IMR-90 (cell line): ENCODE results near the gene RHBDD2. TPM values are rescaled to one million over a fixed set of nuclear protein-coding genes. Genes with fewer than 3 reads are reported as not detected.
"Not testable (repeated sequence)": the region's sequence is repeated elsewhere in the genome, so short reads cannot be mapped to it uniquely, and the experiment has no call there.

ENCODE experiments used
- ATAC-seq: fragments of 200-7000 bp; cut with Tn5 transposase; 2 replicates; pipeline ENCODE4 v1.9.1; 2020; ENCODE audit warnings: low read depth, mild to moderate bottlenecking, moderate library complexity
- BruUV-seq: library from RNA; stranded (reverse); fragments of 400-500 nt; replicated peaks from 2 replicates; lab custom pipeline; 2021; lab: Mats Ljungman, UMichigan
- CTCF ChIA-PET: fragments of 300-600 bp; formaldehyde crosslinking; extraction: SDS; loops from one replicate; lab custom pipeline; 2021; ENCODE audit warnings: antibody characterized with exemption; lab: Yijun Ruan, JAX
- POLR2A ChIA-PET: fragments of 300-600 bp; sonication (Branson Sonifier 250); formaldehyde crosslinking; loops from one replicate; lab custom pipeline; 2022; ENCODE audit warnings: antibody characterized with exemption; ENCODE audit not compliant: unreplicated experiment; lab: Charles Lee
- DNase-seq: peaks from one replicate; pipeline ENCODE4 v3.0.0; 2013
- H2AFZ ChIP-seq: replicated peaks from 2 replicates; pipeline ENCODE3; 2013; ENCODE audit warnings: low read length, mild to moderate bottlenecking; ENCODE audit not compliant: poor library complexity
- H2AK5ac ChIP-seq: 2 replicates; pipeline ENCODE4 v1.6.1; 2013; ENCODE audit warnings: low read depth, low read length, inconsistent platforms
- H2AK9ac ChIP-seq: replicated peaks from 2 replicates; pipeline ENCODE3; 2013; ENCODE audit warnings: mild to moderate bottlenecking, low read depth, low read length, moderate library complexity; ENCODE audit not compliant: poor library complexity
- H2BK120ac ChIP-seq: 2 replicates; pipeline ENCODE4 v1.6.1; 2013; ENCODE audit warnings: low read depth, low read length, inconsistent platforms
- H2BK15ac ChIP-seq: 3 replicates; pipeline ENCODE4 v1.6.1; 2013; ENCODE audit warnings: low read depth, low read length, inconsistent platforms
- H2BK20ac ChIP-seq: 2 replicates; pipeline ENCODE4 v1.6.1; 2013; ENCODE audit warnings: low read depth, mild to moderate bottlenecking, inconsistent platforms, low read length, moderate library complexity
- H2BK5ac ChIP-seq: 2 replicates; pipeline ENCODE4 v1.6.1; 2013; ENCODE audit warnings: mild to moderate bottlenecking, low read depth, low read length, inconsistent platforms; ENCODE audit not compliant: poor library complexity, severe bottlenecking
- H3K14ac ChIP-seq: replicated peaks from 2 replicates; pipeline ENCODE4 v1.6.1; 2013; ENCODE audit warnings: low read depth, low read length, inconsistent platforms
- H3K18ac ChIP-seq: 2 replicates; pipeline ENCODE4 v1.6.1; 2013; ENCODE audit warnings: low read depth, low read length, control low read depth
- H3K23ac ChIP-seq: 2 replicates; pipeline ENCODE4 v1.6.1; 2013; ENCODE audit warnings: low read depth, low read length, inconsistent platforms
- H3K27ac ChIP-seq: 2 replicates; pipeline ENCODE4 v1.5.1; 2013; ENCODE audit warnings: mild to moderate bottlenecking, control low read depth, low read length; ENCODE audit not compliant: insufficient read depth
- H3K27me3 ChIP-seq: 2 replicates; pipeline ENCODE4 v1.6.1; 2013; ENCODE audit warnings: low read length; ENCODE audit not compliant: control insufficient read depth, insufficient read depth
- H3K36me3 ChIP-seq: 2 replicates; pipeline ENCODE4 v1.6.1; 2013; ENCODE audit warnings: low read length, mixed read lengths; ENCODE audit not compliant: control insufficient read depth, insufficient read depth
- H3K4ac ChIP-seq: 2 replicates; pipeline ENCODE4 v1.6.1; 2013; ENCODE audit warnings: low read depth, low read length, inconsistent platforms
- H3K4me1 ChIP-seq: 2 replicates; pipeline ENCODE4 v1.6.1; 2013; ENCODE audit warnings: low read length, mixed read lengths; ENCODE audit not compliant: control insufficient read depth, insufficient read depth
- H3K4me2 ChIP-seq: 2 replicates; pipeline ENCODE4 v1.6.1; 2013; ENCODE audit warnings: low read depth, mild to moderate bottlenecking, control low read depth, low read length, moderate library complexity
- H3K4me3 ChIP-seq: 2 replicates; pipeline ENCODE4 v1.5.1; 2013; ENCODE audit warnings: low read depth, mild to moderate bottlenecking, control low read depth, low read length, moderate library complexity; ENCODE audit not compliant: insufficient read depth
- H3K56ac ChIP-seq: 2 replicates; pipeline ENCODE4 v1.6.1; 2013; ENCODE audit warnings: low read length, inconsistent platforms; ENCODE audit not compliant: insufficient read depth; ENCODE audit errors: extremely low read depth
- H3K79me1 ChIP-seq, 2 experiments: 2 replicates each; pipeline ENCODE4 v1.6.1; 2013; ENCODE audit warnings: low read length in 2 of 2, inconsistent platforms in 1 of 2, low read depth in 1 of 2
- H3K9ac ChIP-seq: 2 replicates; pipeline ENCODE4 v1.6.1; 2013; ENCODE audit warnings: low read depth, low read length, control low read depth
- H3K9me1 ChIP-seq: 2 replicates; pipeline ENCODE4 v1.6.1; 2013; ENCODE audit warnings: low read length, inconsistent platforms; ENCODE audit not compliant: insufficient read depth
- H3K9me3 ChIP-seq: 2 replicates; pipeline ENCODE4 v1.6.1; 2013; ENCODE audit warnings: low read length; ENCODE audit not compliant: control insufficient read depth, insufficient read depth
- H4K20me1 ChIP-seq: 2 replicates; pipeline ENCODE4 v1.6.1; 2013; ENCODE audit warnings: low read length, inconsistent platforms; ENCODE audit not compliant: insufficient read depth
- H4K5ac ChIP-seq: 2 replicates; pipeline ENCODE4 v1.6.1; 2013; ENCODE audit warnings: mild to moderate bottlenecking, low read depth, low read length, control low read depth
- H4K8ac ChIP-seq, 2 experiments: 2 replicates each; pipeline ENCODE4 v1.6.1; 2013; ENCODE audit warnings: low read depth in 2 of 2, low read length in 2 of 2, control low read depth in 1 of 2, inconsistent platforms in 1 of 2
- H4K91ac ChIP-seq: 2 replicates; pipeline ENCODE4 v1.6.1; 2013; ENCODE audit warnings: low read depth, low read length, inconsistent platforms; ENCODE audit not compliant: insufficient read depth
- WGBS, 2 experiments: methylation state at CpG; one replicate each; pipeline versions ENCODE4 v1.1.5 to v1.1.7; 2013; ENCODE audit warnings: missing lambda C conversion rate in 2 of 2; ENCODE audit not compliant: insufficient read length in 1 of 2; ENCODE audit errors: extremely low coverage in 2 of 2; 5-methylcytosine and 5-hydroxymethylcytosine counted together
- dilution Hi-C: fragments of 300-500 bp; cut with HindIII; formaldehyde crosslinking; loops from one replicate; pipeline ENCODE4 v1.14.3; 2018; ENCODE audit warnings: low sequenced_read_pairs; ENCODE audit not compliant: unreplicated experiment
- in situ Hi-C: fragments of 300-500 bp; cut with MboI; formaldehyde crosslinking; loops from 3 replicates; pipeline ENCODE4 v1.14.3; 2019; ENCODE audit warnings: low sequenced_read_pairs, inconsistent platforms, mixed read lengths
- intact Hi-C: fragments of 100-400 bp; cut with micrococcal nuclease; formaldehyde crosslinking; loops from 2 replicates; pipeline ENCODE4 v1.10.0; 2022
- polyA plus RNA-seq, 3 experiments: library from polyadenylated mRNA; depleted of rRNA; stranded (reverse); fragments of >200 nt; gene quantifications; 2 replicates each; pipeline ENCODE4 v1.2.3, GENCODE V29; 2012; ENCODE audit warnings: low replicate concordance in 1 of 3
- total RNA-seq: library from RNA; depleted of rRNA; stranded (reverse); fragments of >200 nt; gene quantifications from 2 replicates; pipeline ENCODE4 v1.2.3, GENCODE V29; 2012

Gene RHBDD2
- total and polyA plus RNA-seq, 2 of the 4 experiments (the other 2 are of a cell fraction) = 9.7 to 42.4 TPM

GRCh38 chr7:75845132-75845531 is 33.7 kb upstream of the RHBDD2 start:
- CTCF ChIA-PET = not testable (repeated sequence)

More at GRCh38 chr7:75845132-75845531, 33.7 kb upstream of the RHBDD2 start:
- intact Hi-C loops, H2AK9ac ChIP-seq, H2AK5ac ChIP-seq, dilution Hi-C loops, H3K23ac ChIP-seq, H2BK120ac ChIP-seq, H3K4me3 ChIP-seq, H2BK20ac ChIP-seq, BruUV-seq, H3K4me1 ChIP-seq, H3K27me3 ChIP-seq, H4K8ac ChIP-seq, H4K20me1 ChIP-seq, H3K14ac ChIP-seq, DNase-seq, H3K4me2 ChIP-seq, ATAC-seq, H3K9ac ChIP-seq, H2BK5ac ChIP-seq, H3K9me1 ChIP-seq, H2AFZ ChIP-seq, H4K5ac ChIP-seq, H3K79me1 ChIP-seq, H2BK15ac ChIP-seq, H3K18ac ChIP-seq, POLR2A ChIA-PET, H3K27ac ChIP-seq, in situ Hi-C loops, H3K36me3 ChIP-seq, H3K9me3 ChIP-seq, H3K56ac ChIP-seq: not testable (repeated sequence)
- Histone ChIP-seq H4K91ac (peak overlapping the region; percentile 25; the same call in 1 of the 2 replicates), H3K4ac (peak overlapping the region; percentile 40; the same call in 1 of the 2 replicates)
- WGBS, 2 experiments = no CpG with 5 or more reads among the region's 6 CpGs
